Thoracic aorta (tissue), 2 donors: Measurements from ENCODE around the gene RHBDL2. TPM values are rescaled to one million over a fixed set of nuclear protein-coding genes. Genes with fewer than 3 reads are reported as not detected.

Source experiments
- ATAC-seq: fragments of 150-250 bp; one replicate; pipeline ENCODE4 v1.8.0; 2017; ENCODE audit warnings: low read depth; ENCODE audit not compliant: insufficient number of reproducible peaks, low FRiP score
- DNase-seq: peaks from one replicate; pipeline ENCODE4 v3.0.0-alpha.2; 2020; ENCODE audit warnings: low spot score
- H3K27ac ChIP-seq, 2 donors: fragments of 200-600 bp; sonication (generic); 1 replicate in 1 of 2; 2 replicates in 1 of 2; pipeline ENCODE4 v1.5.1; 2016; ENCODE audit warnings: mild to moderate bottlenecking in 2 of 2, moderate library complexity in 2 of 2
- H3K27me3 ChIP-seq: fragments of 200-600 bp; sonication (generic); replicated peaks from 2 replicates; pipeline ENCODE4 v1.6.0; 2016; ENCODE audit warnings: mild to moderate bottlenecking; ENCODE audit not compliant: insufficient read depth
- H3K36me3 ChIP-seq: fragments of 200-600 bp; sonication (generic); one replicate; pipeline ENCODE4 v1.5.1; 2016
- H3K4me1 ChIP-seq, 2 donors: fragments of 200-600 bp; sonication (generic); 1 replicate in 1 of 2; 2 replicates in 1 of 2; pipeline versions ENCODE4 v1.5.1 to v1.6.0; 2016; ENCODE audit warnings: low read depth in 2 of 2, mild to moderate bottlenecking in 1 of 2; ENCODE audit not compliant: control insufficient read depth in 1 of 2
- H3K4me3 ChIP-seq: fragments of 200-600 bp; sonication (generic); 2 replicates; pipeline ENCODE4 v1.5.1; 2016; ENCODE audit warnings: mild to moderate bottlenecking
- H3K9me3 ChIP-seq: fragments of 200-600 bp; sonication (generic); 2 replicates; pipeline ENCODE4 v1.5.1; 2016
- total RNA-seq, 2 donors: library from RNA; depleted of rRNA; stranded (reverse); fragments of >200 nt; gene quantifications; one replicate each; pipeline versions ENCODE4 v1.1.0 to v1.2.3, GENCODE V29; 2016
- TF ChIP-seq, protein P1 (sequence below): fragments of 200-600 bp; sonication (generic); IDR thresholded peaks from one replicate; pipeline ENCODE4 v1.5.1; 2019; ENCODE audit warnings: antibody characterized with exemption

The RHBDL2 gene
- total RNA-seq, 2 donors from 2014 or later = 0.85 TPM; not detected in 1

DNA sequence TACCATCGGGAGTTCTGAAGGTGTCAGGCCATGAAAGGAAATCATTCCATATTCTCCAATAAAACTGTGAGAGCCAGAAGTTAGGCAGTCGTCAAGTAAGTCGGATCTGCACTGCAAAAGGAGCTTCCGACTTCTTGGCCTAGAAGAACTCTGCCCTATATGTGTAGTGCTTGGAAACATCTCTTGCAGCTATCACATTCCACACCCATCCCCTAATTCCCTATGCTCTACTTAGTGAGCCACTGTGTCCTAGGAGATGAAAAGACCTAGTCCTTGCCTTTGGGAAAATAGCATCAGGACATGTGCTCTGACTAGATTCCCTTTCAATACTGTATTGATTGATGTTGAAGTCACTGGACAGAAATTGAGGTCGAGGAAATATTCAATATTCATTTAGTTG is 52.0 kb downstream of the RHBDL2 start:
- Histone ChIP-seq H3K9me3 (no peaks in the 10 kb centered on the region), H3K4me3 (no peak overlapping the region), H3K4me1 (no peaks in the 10 kb centered on the region), H3K36me3 (no peaks in the 10 kb centered on the region), H3K27me3 (no peaks in the 10 kb centered on the region), H3K27ac (no peak overlapping the region)
- ATAC-seq (no peak), DNase-seq (no peak)
- TF ChIP-seq, protein P1, sequence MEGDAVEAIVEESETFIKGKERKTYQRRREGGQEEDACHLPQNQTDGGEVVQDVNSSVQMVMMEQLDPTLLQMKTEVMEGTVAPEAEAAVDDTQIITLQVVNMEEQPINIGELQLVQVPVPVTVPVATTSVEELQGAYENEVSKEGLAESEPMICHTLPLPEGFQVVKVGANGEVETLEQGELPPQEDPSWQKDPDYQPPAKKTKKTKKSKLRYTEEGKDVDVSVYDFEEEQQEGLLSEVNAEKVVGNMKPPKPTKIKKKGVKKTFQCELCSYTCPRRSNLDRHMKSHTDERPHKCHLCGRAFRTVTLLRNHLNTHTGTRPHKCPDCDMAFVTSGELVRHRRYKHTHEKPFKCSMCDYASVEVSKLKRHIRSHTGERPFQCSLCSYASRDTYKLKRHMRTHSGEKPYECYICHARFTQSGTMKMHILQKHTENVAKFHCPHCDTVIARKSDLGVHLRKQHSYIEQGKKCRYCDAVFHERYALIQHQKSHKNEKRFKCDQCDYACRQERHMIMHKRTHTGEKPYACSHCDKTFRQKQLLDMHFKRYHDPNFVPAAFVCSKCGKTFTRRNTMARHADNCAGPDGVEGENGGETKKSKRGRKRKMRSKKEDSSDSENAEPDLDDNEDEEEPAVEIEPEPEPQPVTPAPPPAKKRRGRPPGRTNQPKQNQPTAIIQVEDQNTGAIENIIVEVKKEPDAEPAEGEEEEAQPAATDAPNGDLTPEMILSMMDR = no peak

DNA sequence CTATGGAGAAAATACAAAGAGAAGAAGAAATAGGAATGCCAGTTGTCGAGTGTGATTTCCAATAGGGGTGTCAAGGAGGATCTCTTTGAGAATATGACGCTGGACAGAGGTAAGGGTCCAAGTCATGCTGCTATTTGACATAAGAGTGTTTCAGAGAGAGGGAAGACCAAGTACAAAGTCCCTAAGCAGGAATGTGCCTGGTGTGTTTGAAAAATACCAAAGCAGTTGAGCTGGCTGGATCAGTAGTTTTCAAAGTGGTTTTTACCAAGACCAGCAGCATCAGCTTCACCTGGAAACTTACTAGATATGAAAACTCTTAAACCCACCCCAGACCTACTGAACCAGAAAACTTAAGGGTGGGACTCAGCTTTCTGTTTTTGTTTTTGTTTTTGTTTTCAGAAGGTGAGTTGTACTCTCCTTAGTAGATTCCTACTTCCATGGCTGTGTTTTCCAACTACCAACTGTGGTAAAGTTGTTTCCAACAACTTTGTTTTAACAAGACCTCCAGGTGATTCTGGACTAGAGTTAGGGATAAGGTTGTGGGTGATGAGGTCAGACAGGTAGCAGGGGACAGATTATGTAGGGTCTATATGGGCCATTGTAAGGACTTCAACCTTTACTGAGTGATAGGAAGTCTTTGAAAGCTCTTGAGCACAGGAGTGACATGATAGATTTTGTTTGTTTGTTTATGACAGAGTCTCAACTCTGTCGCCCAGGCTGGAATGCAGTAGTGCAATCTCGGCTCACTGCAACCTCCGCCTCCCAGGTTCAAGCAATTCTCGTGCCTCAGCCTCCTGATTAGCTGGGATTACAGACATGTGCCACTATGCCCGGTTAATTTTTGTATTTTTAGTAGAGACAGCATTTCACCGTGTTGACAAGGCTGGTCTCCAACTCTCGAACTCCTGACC is 53.0 kb downstream of the RHBDL2 start:
- H3K4me1 ChIP-seq = no peaks in the 10 kb centered on the region
- H3K36me3 ChIP-seq = no peaks in the 10 kb centered on the region
- TF ChIP-seq, protein P1 = no peak
- no peaks in the 10 kb centered on the region for H3K27me3 ChIP-seq
- no peaks in the 10 kb centered on the region for H3K9me3 ChIP-seq
- DNase-seq = no peak
- no peak overlapping the region for H3K4me3 ChIP-seq
- ATAC-seq = no peak
- no peak overlapping the region for H3K27ac ChIP-seq

DNA sequence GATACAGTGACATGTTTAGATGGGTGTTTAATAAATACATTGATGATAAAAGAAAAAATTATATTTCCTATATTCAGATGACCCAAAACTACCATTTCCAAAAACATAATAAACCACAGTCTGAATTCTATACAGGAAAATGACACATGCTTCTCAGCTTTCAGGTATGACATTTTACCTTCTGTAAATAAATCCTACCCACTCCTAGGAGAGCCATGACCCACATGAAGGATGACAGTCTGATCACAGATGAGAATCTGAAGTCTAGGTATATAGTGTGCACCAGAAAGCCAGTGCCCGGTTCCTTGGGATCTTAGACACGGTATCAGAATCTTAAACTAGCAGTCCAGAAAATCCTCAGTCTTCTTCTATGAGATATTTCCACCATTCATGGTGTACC is 56.5 kb downstream of the RHBDL2 start:
- Histone ChIP-seq H3K27ac (no peak overlapping the region), H3K4me1 (no peaks in the 10 kb centered on the region), H3K9me3 (no peaks in the 10 kb centered on the region), H3K36me3 (no peaks in the 10 kb centered on the region), H3K4me3 (no peak overlapping the region), H3K27me3 (no peaks in the 10 kb centered on the region)
- TF ChIP-seq, protein P1 = no peak
- ATAC-seq = no peak
- DNase-seq = no peak

DNA sequence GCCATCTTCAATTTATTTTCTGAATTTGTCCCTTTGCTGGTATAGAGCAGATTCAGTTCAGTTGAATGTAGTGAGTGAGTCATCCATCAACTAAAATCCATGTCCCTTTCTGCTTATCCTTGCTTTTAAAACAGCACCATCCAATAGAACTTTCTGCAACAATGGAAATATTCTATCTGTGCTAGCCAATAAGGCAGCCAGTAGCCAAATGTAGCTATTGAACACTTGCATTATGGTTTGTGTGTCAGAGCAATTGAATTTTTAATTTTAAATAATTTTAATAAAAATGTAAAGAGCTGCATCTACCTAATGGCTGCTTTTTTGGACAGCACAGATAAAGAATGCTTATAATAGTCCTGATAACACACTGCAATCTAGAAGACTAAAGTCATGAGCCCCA is 60.1 kb downstream of the RHBDL2 start, which contains the start of gene GJA9:
Gene GJA9 (minus strand): TSS at position 101 of the 400 bp plus-strand sequence. CDS start 5,489 bp downstream, outside the sequence.
- TF ChIP-seq, protein P1 = no peak
- ATAC-seq = no peak
- no peak for DNase-seq
- Histone ChIP-seq H3K27me3 (no peaks in the 10 kb centered on the region), H3K4me1 (no peaks in the 10 kb centered on the region), H3K27ac (no peak within 1 kb of the TSS), H3K36me3 (no peaks in the 10 kb centered on the region), H3K4me3 (no peak within 1 kb of the TSS), H3K9me3 (no peaks in the 10 kb centered on the region)

DNA sequence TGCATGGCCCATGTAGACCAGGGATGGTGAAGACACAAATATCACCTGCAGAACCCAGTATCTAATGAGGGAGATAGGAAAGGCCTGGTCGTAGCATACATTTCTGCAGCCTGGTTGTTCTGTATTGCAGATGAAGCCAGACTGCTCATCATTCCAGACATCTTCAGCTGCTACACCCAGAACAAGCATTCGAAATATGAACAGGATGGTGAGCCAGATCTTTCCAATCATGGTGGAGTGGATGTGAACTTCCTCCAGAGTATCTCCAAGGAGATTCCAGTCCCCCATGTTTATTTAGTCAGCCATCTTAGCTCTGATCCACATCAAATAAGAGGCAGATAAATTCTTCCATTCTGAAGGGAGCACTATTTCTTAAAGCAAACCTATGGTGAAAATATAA is 65.8 kb downstream of the RHBDL2 start:
- TF ChIP-seq, protein P1 = no peak
- H3K36me3 ChIP-seq = no peaks in the 10 kb centered on the region
- H3K4me3 ChIP-seq = no peak overlapping the region
- no peaks in the 10 kb centered on the region for H3K27me3 ChIP-seq
- no peak overlapping the region for H3K27ac ChIP-seq
- H3K4me1 ChIP-seq = peaks cover 5 to 20% of the 10 kb centered on the region in 2 donors
- ATAC-seq = no peak
- DNase-seq = no peak
- no peaks in the 10 kb centered on the region for H3K9me3 ChIP-seq
